ENCODE results near the gene ATXN1.

DNA sequence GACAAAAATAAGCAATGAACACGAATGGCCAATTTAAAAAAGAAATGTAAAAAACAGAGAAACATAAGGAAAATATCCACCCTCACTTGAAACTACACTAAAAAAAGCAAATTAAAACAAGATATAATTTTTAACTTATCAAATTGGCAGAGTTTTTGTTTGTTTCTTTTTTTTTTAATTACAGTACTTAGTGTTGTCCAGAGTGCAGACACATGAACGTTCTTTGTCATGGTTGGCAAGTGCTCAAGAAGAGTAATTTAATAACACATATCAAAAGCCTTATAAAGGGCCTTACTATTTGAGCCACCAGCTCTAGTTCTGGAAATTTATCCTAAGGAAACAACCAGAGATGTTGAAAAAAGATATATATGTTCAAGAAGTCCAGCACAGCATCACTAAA lies 142.3 kb downstream of the ATXN1 start:
- TF ChIP-seq TCF4 (CRISPR knock-in tag; IDR thresholded peaks at IDR 0.05; ENCODE audit: borderline replicate concordance), result no peak
- TF ChIP-seq TOX (CRISPR knock-in tag; IDR thresholded peaks at IDR 0.05; ENCODE audit: borderline replicate concordance), result no peak
- TF ChIP-seq, protein P1, sequence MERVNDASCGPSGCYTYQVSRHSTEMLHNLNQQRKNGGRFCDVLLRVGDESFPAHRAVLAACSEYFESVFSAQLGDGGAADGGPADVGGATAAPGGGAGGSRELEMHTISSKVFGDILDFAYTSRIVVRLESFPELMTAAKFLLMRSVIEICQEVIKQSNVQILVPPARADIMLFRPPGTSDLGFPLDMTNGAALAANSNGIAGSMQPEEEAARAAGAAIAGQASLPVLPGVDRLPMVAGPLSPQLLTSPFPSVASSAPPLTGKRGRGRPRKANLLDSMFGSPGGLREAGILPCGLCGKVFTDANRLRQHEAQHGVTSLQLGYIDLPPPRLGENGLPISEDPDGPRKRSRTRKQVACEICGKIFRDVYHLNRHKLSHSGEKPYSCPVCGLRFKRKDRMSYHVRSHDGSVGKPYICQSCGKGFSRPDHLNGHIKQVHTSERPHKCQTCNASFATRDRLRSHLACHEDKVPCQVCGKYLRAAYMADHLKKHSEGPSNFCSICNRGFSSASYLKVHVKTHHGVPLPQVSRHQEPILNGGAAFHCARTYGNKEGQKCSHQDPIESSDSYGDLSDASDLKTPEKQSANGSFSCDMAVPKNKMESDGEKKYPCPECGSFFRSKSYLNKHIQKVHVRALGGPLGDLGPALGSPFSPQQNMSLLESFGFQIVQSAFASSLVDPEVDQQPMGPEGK (CRISPR knock-in tag; IDR thresholded peaks at IDR 0.05; ENCODE audit: borderline replicate concordance), result no peak
- TF ChIP-seq, protein P2, sequence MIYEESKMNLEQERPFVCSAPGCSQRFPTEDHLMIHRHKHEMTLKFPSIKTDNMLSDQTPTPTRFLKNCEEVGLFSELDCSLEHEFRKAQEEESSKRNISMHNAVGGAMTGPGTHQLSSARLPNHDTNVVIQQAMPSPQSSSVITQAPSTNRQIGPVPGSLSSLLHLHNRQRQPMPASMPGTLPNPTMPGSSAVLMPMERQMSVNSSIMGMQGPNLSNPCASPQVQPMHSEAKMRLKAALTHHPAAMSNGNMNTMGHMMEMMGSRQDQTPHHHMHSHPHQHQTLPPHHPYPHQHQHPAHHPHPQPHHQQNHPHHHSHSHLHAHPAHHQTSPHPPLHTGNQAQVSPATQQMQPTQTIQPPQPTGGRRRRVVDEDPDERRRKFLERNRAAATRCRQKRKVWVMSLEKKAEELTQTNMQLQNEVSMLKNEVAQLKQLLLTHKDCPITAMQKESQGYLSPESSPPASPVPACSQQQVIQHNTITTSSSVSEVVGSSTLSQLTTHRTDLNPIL (CRISPR knock-in tag; IDR thresholded peaks at IDR 0.05; ENCODE audit: low read depth), result no peak
- TF ChIP-seq RARB (CRISPR knock-in tag; IDR thresholded peaks at IDR 0.05), result no peak
- TF ChIP-seq, protein P3, sequence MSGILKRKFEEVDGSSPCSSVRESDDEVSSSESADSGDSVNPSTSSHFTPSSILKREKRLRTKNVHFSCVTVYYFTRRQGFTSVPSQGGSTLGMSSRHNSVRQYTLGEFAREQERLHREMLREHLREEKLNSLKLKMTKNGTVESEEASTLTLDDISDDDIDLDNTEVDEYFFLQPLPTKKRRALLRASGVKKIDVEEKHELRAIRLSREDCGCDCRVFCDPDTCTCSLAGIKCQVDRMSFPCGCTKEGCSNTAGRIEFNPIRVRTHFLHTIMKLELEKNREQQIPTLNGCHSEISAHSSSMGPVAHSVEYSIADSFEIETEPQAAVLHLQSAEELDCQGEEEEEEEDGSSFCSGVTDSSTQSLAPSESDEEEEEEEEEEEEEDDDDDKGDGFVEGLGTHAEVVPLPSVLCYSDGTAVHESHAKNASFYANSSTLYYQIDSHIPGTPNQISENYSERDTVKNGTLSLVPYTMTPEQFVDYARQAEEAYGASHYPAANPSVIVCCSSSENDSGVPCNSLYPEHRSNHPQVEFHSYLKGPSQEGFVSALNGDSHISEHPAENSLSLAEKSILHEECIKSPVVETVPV (CRISPR knock-in tag; IDR thresholded peaks at IDR 0.05), result no peak
- no peak for TF ChIP-seq GLIS3 (CRISPR knock-in tag; IDR thresholded peaks at IDR 0.05)
- TF ChIP-seq, protein P4, sequence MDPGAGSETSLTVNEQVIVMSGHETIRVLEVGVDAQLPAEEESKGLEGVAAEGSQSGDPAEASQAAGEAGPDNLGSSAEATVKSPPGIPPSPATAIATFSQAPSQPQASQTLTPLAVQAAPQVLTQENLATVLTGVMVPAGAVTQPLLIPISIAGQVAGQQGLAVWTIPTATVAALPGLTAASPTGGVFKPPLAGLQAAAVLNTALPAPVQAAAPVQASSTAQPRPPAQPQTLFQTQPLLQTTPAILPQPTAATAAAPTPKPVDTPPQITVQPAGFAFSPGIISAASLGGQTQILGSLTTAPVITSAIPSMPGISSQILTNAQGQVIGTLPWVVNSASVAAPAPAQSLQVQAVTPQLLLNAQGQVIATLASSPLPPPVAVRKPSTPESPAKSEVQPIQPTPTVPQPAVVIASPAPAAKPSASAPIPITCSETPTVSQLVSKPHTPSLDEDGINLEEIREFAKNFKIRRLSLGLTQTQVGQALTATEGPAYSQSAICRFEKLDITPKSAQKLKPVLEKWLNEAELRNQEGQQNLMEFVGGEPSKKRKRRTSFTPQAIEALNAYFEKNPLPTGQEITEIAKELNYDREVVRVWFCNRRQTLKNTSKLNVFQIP (CRISPR knock-in tag; IDR thresholded peaks at IDR 0.05; ENCODE audit: borderline replicate concordance, low read depth), result no peak
- no peak for TF ChIP-seq ZFP30 (CRISPR knock-in tag; IDR thresholded peaks at IDR 0.05)
- TF ChIP-seq ZNF565 (CRISPR knock-in tag; conservative IDR thresholded peaks at IDR 0.05; ENCODE audit: low read depth), result no peak
- TF ChIP-seq, protein P5, sequence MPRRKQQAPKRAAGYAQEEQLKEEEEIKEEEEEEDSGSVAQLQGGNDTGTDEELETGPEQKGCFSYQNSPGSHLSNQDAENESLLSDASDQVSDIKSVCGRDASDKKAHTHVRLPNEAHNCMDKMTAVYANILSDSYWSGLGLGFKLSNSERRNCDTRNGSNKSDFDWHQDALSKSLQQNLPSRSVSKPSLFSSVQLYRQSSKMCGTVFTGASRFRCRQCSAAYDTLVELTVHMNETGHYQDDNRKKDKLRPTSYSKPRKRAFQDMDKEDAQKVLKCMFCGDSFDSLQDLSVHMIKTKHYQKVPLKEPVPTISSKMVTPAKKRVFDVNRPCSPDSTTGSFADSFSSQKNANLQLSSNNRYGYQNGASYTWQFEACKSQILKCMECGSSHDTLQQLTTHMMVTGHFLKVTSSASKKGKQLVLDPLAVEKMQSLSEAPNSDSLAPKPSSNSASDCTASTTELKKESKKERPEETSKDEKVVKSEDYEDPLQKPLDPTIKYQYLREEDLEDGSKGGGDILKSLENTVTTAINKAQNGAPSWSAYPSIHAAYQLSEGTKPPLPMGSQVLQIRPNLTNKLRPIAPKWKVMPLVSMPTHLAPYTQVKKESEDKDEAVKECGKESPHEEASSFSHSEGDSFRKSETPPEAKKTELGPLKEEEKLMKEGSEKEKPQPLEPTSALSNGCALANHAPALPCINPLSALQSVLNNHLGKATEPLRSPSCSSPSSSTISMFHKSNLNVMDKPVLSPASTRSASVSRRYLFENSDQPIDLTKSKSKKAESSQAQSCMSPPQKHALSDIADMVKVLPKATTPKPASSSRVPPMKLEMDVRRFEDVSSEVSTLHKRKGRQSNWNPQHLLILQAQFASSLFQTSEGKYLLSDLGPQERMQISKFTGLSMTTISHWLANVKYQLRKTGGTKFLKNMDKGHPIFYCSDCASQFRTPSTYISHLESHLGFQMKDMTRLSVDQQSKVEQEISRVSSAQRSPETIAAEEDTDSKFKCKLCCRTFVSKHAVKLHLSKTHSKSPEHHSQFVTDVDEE (CRISPR knock-in tag; IDR thresholded peaks at IDR 0.05), result no peak
